Measurements from ENCODE around the gene CXorf58. TPM values are rescaled to one million over a fixed set of nuclear protein-coding genes. Genes with fewer than 3 reads are reported as not detected.
"Not testable (repeated sequence)": the region's sequence is repeated elsewhere in the genome, so short reads cannot be mapped to it uniquely, and the experiment has no call there.

The CXorf58 gene, protein sequence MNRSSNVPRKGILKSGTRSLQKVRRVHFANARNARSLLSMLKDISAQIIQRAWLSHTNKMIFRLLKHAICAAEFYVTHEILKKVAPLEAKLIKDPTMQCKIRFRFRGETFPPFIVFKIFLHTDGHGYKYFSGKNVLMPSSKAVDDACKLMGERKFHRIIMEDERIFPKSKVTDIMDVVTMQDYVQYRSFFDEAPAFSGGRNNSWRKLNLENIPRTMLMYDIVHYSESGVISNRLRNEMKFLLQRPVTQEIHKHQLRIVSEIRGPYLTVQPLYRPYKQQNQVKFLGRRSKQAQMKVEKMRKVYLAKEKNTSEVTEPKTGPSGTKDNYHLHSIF
- not detected for total RNA-seq
- polyA plus RNA-seq (2013, experiment 1 of 2) = not detected
- not detected for polyA plus RNA-seq (2013, experiment 2 of 2)
- long read RNA-seq, experiment 1 = 0 reads
- long read RNA-seq, experiment 2 = 0 reads
- long read RNA-seq, experiment 3 = 0 reads
- long read RNA-seq, experiment 4 = 0 reads

- no peaks in the 10 kb centered on the region for H3K27me3 Mint-ChIP-seq (ENCODE audit: insufficient read depth)
- no peaks in the 10 kb centered on the region for H3K9me3 Mint-ChIP-seq
- peak; percentile 99 for DNase-seq
- H3K4me1 Mint-ChIP-seq = peaks cover 8% of the 10 kb centered on the region
- WGBS, 2 experiments (ENCODE audit: insufficient coverage in 1 of 2, insufficient read length in 1 of 2) = 0% methylated on average over 81 of the region's 81 CpGs; no CpG with 5 or more reads in 1 of the 2 experiments
- Histone ChIP-seq H3K4me1 (ENCODE audit: control insufficient read depth, insufficient read depth, low read length) (no peaks in the 10 kb centered on the region), H3K9ac (ENCODE audit: extremely low read depth, low read length, poor library complexity, severe bottlenecking) (peak within 1 kb of the TSS; percentile 72), H3K27ac (ENCODE audit: low read depth, low read length) (peak within 1 kb of the TSS; percentile 87), H3K4me3 (ENCODE audit: low read length) (peak within 1 kb of the TSS; percentile 83), H3K36me3 (ENCODE audit: control insufficient read depth, insufficient read depth, low read length) (no peaks in the 10 kb centered on the region), H3K9me3 (ENCODE audit: control insufficient read depth, low read length) (no peaks in the 10 kb centered on the region), H3K27me3 (ENCODE audit: control insufficient read depth, insufficient read depth, low read length, poor library complexity, severe bottlenecking) (no peaks in the 10 kb centered on the region)
- peaks cover 5% of the 10 kb centered on the region for H3K36me3 Mint-ChIP-seq (ENCODE audit: low read depth)
- H3K27ac Mint-ChIP-seq = peak within 1 kb of the TSS; percentile 93
- peak within 1 kb of the TSS; percentile 83 for H3K4me3 Mint-ChIP-seq
- TF ChIP-seq, protein P1, sequence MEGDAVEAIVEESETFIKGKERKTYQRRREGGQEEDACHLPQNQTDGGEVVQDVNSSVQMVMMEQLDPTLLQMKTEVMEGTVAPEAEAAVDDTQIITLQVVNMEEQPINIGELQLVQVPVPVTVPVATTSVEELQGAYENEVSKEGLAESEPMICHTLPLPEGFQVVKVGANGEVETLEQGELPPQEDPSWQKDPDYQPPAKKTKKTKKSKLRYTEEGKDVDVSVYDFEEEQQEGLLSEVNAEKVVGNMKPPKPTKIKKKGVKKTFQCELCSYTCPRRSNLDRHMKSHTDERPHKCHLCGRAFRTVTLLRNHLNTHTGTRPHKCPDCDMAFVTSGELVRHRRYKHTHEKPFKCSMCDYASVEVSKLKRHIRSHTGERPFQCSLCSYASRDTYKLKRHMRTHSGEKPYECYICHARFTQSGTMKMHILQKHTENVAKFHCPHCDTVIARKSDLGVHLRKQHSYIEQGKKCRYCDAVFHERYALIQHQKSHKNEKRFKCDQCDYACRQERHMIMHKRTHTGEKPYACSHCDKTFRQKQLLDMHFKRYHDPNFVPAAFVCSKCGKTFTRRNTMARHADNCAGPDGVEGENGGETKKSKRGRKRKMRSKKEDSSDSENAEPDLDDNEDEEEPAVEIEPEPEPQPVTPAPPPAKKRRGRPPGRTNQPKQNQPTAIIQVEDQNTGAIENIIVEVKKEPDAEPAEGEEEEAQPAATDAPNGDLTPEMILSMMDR (conservative IDR thresholded peaks at IDR 0.05) = peak; percentile 93
Measured at GRCh38 chrX:23907498-23908218, at the start of gene CXorf58, which contains the start of gene APOO. Gene CXorf58 (plus strand): TSS chrX:23908006. CDS start chrX:23910303, 2,297 bp downstream. Gene APOO (minus strand): TSS chrX:23907938. CDS start chrX:23907702, 236 bp downstream.

DNA sequence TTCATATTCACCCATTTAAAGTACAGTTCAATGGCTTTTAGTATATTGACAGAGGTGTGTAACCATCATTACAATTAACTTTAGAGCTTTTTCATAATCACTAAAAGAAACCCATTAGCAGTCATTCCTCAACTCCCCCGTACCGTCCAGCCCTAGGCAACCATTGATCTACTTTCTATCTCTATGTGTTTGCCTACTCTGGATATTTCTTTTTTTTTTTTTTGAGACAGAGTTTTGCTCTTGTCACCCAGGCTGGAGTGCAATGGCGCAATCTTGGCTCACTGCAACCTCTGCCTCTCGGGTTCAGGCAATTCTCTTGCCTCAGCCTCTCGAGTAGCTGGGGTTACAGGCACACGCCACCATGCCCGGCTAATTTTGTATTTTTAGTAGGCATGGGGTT lies 48.6 kb upstream of the CXorf58 start:
- not testable (repeated sequence) for H3K4me1 ChIP-seq (ENCODE audit: control insufficient read depth, insufficient read depth, low read length); H3K4me1 Mint-ChIP-seq; H3K9me3 Mint-ChIP-seq; H3K9ac ChIP-seq (ENCODE audit: extremely low read depth, low read length, poor library complexity, severe bottlenecking); H3K27me3 Mint-ChIP-seq (ENCODE audit: insufficient read depth); H3K36me3 ChIP-seq (ENCODE audit: control insufficient read depth, insufficient read depth, low read length); DNase-seq; H3K9me3 ChIP-seq (ENCODE audit: control insufficient read depth, low read length); H3K4me3 ChIP-seq (ENCODE audit: low read length); H3K27ac Mint-ChIP-seq; H3K27ac ChIP-seq (ENCODE audit: low read depth, low read length); H3K27me3 ChIP-seq (ENCODE audit: control insufficient read depth, insufficient read depth, low read length, poor library complexity, severe bottlenecking); H3K4me3 Mint-ChIP-seq
- peaks cover 51% of the 10 kb centered on the region for H3K36me3 Mint-ChIP-seq (ENCODE audit: low read depth)
- WGBS, 2 experiments (ENCODE audit: insufficient coverage in 1 of 2, insufficient read length in 1 of 2) = 98 to 100% methylated on average over 2 to 7 of the region's 7 CpGs

GRCh38 chrX:23861215-23861896 lies 46.5 kb upstream of the CXorf58 start:
- Histone ChIP-seq H3K27me3 (ENCODE audit: control insufficient read depth, insufficient read depth, low read length, poor library complexity, severe bottlenecking) (no peaks in the 10 kb centered on the region), H3K4me1 (ENCODE audit: control insufficient read depth, insufficient read depth, low read length) (no peaks in the 10 kb centered on the region), H3K9ac (ENCODE audit: extremely low read depth, low read length, poor library complexity, severe bottlenecking) (no peak overlapping the region), H3K9me3 (ENCODE audit: control insufficient read depth, low read length) (no peaks in the 10 kb centered on the region), H3K4me3 (ENCODE audit: low read length) (no peak overlapping the region), H3K27ac (ENCODE audit: low read depth, low read length) (no peak overlapping the region), H3K36me3 (ENCODE audit: control insufficient read depth, insufficient read depth, low read length) (no peaks in the 10 kb centered on the region)
- Mint-ChIP-seq H3K27me3 (ENCODE audit: insufficient read depth) (no peaks in the 10 kb centered on the region), H3K4me1 (peaks cover 9% of the 10 kb centered on the region), H3K4me3 (no peak overlapping the region), H3K36me3 (ENCODE audit: low read depth) (peaks cover 64% of the 10 kb centered on the region), H3K27ac (no peak overlapping the region), H3K9me3 (peaks cover 14% of the 10 kb centered on the region)
- 92% methylated on average over 5 of the region's 6 CpGs; no CpG with 5 or more reads in 1 of the 2 experiments for WGBS, 2 experiments (ENCODE audit: insufficient coverage in 1 of 2, insufficient read length in 1 of 2)
- TF ChIP-seq, protein P1 (conservative IDR thresholded peaks at IDR 0.05) = no peak
- DNase-seq = no peak

- not testable (repeated sequence) for DNase-seq; H3K27ac Mint-ChIP-seq; H3K9ac ChIP-seq (ENCODE audit: extremely low read depth, low read length, poor library complexity, severe bottlenecking); H3K27me3 Mint-ChIP-seq (ENCODE audit: insufficient read depth); H3K27me3 ChIP-seq (ENCODE audit: control insufficient read depth, insufficient read depth, low read length, poor library complexity, severe bottlenecking); H3K4me3 Mint-ChIP-seq; H3K36me3 ChIP-seq (ENCODE audit: control insufficient read depth, insufficient read depth, low read length); H3K27ac ChIP-seq (ENCODE audit: low read depth, low read length); H3K4me3 ChIP-seq (ENCODE audit: low read length); H3K4me1 Mint-ChIP-seq; H3K9me3 ChIP-seq (ENCODE audit: control insufficient read depth, low read length); H3K4me1 ChIP-seq (ENCODE audit: control insufficient read depth, insufficient read depth, low read length)
- Mint-ChIP-seq H3K36me3 (ENCODE audit: low read depth) (peaks cover 64% of the 10 kb centered on the region), H3K9me3 (peaks cover 14% of the 10 kb centered on the region)
- 88% methylated on average over 2 of the region's 2 CpGs; no CpG with 5 or more reads in 1 of the 2 experiments for WGBS, 2 experiments (ENCODE audit: insufficient coverage in 1 of 2, insufficient read length in 1 of 2)
Measured at GRCh38 chrX:23861952-23862351, 45.9 kb upstream of the CXorf58 start.
